Measurements from ENCODE around the gene AMER2. TPM values are rescaled to one million over a fixed set of nuclear protein-coding genes. Genes with fewer than 3 reads are reported as not detected.
"Not testable (repeated sequence)": the region's sequence is repeated elsewhere in the genome, so short reads cannot be mapped to it uniquely, and the experiment has no call there.

Gene AMER2
- total RNA-seq, 4 donors from 2014 or later: 0.09 to 0.95 TPM; not detected in 2

GRCh38 chr13:25169951-25170553, 2.0 kb downstream of the AMER2 start:
- no peak for TF ChIP-seq CTCF (IDR thresholded peaks at IDR 0.05)
- ATAC-seq (ENCODE audit: low FRiP score): no peak
- no peak for DNase-seq (ENCODE audit: low spot score)

- no peak for TF ChIP-seq CTCF (IDR thresholded peaks at IDR 0.05)
- ATAC-seq (ENCODE audit: low FRiP score) (no peak), DNase-seq (ENCODE audit: low spot score) (no peak)
Measured at GRCh38 chr13:25169356-25169755, 2.7 kb downstream of the AMER2 start.

GRCh38 chr13:25168790-25169189, 3.3 kb downstream of the AMER2 start:
- DNase-seq (ENCODE audit: low spot score) (no peak), ATAC-seq (ENCODE audit: low FRiP score) (no peak)
- no peak for TF ChIP-seq CTCF (IDR thresholded peaks at IDR 0.05)

GRCh38 chr13:25167382-25168174, 4.5 kb downstream of the AMER2 start:
- no peak for DNase-seq (ENCODE audit: low spot score)
- no peak for TF ChIP-seq CTCF (IDR thresholded peaks at IDR 0.05)
- ATAC-seq (ENCODE audit: low FRiP score): no peak

- no peak for ATAC-seq (ENCODE audit: low FRiP score)
- TF ChIP-seq CTCF (IDR thresholded peaks at IDR 0.05): no peak
Measured at GRCh38 chr13:25166306-25166705, 5.8 kb downstream of the AMER2 start.

GRCh38 chr13:25165663-25166062, 6.4 kb downstream of the AMER2 start:
- no peak for ATAC-seq (ENCODE audit: low FRiP score)
- no peak for TF ChIP-seq CTCF (IDR thresholded peaks at IDR 0.05)
- DNase-seq (ENCODE audit: low spot score): no peak

More at GRCh38 chr13:25166306-25166705, 5.8 kb downstream of the AMER2 start:
- DNase-seq (ENCODE audit: low spot score): no peak

GRCh38 chr13:25165163-25165562, 6.9 kb downstream of the AMER2 start:
- not testable (repeated sequence) for ATAC-seq (ENCODE audit: low FRiP score); DNase-seq (ENCODE audit: low spot score)

All from omental fat pad (tissue), 4 donors.